AG04449 (cell line): ENCODE measurements around the gene DDT.
"Not testable (repeated sequence)": the region's sequence is repeated elsewhere in the genome, so short reads cannot be mapped to it uniquely, and the experiment has no call there.

Source experiments
- CTCF ChIA-PET: fragments of 350-600 bp; formaldehyde crosslinking; extraction: SDS; loops from one replicate; lab custom pipeline; 2021; ENCODE audit warnings: antibody characterized with exemption; lab: Yijun Ruan, JAX
- POLR2A ChIA-PET: fragments of 400-600, 350-600 bp; formaldehyde crosslinking; extraction: SDS; loops from one replicate; lab custom pipeline; 2020; ENCODE audit warnings: antibody characterized with exemption, inconsistent platforms; lab: Yijun Ruan, JAX
- DNase-seq: peaks from one replicate; pipeline ENCODE4 v3.0.0-alpha.2; 2010; ENCODE audit warnings: low read depth, low spot score
- H3K4me3 ChIP-seq: 2 replicates; pipeline ENCODE4 v1.5.1; 2011; ENCODE audit warnings: low read depth, mild to moderate bottlenecking, control low read depth, low read length
- TF ChIP-seq, protein P1 (sequence below): IDR thresholded peaks from one replicate; pipeline ENCODE4 v1.5.1; 2011; ENCODE audit warnings: mild to moderate bottlenecking, moderate library complexity, low read length, control low read depth, inconsistent platforms; ENCODE audit not compliant: insufficient read depth; ENCODE audit errors: missing control alignments

Gene DDT

DNA sequence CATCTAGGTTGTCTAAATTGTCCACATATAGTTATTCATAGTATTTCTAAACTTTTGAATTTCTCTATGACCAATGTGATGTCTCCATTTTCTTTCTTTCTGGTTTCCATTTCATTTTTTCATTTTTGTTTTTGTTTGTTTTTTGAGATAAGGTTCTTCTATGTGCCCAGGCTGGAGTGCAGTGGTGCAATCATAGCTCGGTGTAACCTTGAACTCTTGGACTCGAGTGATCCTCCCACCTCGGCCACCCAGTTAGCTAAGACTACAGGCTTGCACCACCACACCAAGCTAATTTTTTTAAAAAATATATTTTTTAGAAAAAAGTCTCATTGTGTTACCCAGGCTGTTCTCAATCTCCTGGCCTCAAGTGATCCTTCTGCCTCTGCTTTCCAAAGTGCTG is 22.9 kb upstream of the DDT start:
- ChIA-PET CTCF (no interaction called here), POLR2A (no interaction called here)
- no peak overlapping the region for H3K4me3 ChIP-seq
- DNase-seq, result no peak
- TF ChIP-seq, protein P1, sequence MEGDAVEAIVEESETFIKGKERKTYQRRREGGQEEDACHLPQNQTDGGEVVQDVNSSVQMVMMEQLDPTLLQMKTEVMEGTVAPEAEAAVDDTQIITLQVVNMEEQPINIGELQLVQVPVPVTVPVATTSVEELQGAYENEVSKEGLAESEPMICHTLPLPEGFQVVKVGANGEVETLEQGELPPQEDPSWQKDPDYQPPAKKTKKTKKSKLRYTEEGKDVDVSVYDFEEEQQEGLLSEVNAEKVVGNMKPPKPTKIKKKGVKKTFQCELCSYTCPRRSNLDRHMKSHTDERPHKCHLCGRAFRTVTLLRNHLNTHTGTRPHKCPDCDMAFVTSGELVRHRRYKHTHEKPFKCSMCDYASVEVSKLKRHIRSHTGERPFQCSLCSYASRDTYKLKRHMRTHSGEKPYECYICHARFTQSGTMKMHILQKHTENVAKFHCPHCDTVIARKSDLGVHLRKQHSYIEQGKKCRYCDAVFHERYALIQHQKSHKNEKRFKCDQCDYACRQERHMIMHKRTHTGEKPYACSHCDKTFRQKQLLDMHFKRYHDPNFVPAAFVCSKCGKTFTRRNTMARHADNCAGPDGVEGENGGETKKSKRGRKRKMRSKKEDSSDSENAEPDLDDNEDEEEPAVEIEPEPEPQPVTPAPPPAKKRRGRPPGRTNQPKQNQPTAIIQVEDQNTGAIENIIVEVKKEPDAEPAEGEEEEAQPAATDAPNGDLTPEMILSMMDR, result no peak

DNA sequence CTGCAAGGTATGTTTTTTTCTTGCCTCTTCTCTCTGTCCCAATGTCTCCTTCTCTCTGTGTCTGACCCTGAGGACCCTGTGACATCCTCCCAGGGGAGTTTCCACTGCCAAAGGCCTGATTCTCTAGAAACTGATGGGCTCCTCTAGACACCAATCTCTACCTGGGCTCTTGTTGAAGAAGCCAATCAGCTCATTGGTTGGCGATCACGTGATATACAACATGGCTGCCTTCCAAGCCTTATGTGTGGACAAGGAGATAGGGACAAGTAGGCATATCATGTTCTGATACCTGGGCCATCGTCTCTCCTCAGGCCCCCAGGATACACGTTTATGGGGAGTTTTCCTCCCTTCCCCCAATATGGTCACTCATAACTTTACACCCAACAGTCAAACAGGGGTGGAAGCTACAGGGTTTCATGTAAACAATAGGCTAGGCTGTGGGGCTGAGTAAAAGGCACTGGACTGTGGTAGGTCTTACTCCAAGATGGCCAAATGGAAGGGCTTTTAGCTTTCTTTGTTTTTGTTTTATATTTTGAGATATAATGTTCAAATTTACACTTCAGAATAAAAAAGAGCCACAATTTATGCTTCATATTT is 19.4 kb upstream of the DDT start:
- CTCF ChIA-PET, result interaction anchor here (0.9 kb wide), 1 partner anchor 254 kb away, joined by 3 read pairs; no protein-coding TSS in a partner anchor
- DNase-seq, POLR2A ChIA-PET, H3K4me3 ChIP-seq: not testable (repeated sequence)

DNA sequence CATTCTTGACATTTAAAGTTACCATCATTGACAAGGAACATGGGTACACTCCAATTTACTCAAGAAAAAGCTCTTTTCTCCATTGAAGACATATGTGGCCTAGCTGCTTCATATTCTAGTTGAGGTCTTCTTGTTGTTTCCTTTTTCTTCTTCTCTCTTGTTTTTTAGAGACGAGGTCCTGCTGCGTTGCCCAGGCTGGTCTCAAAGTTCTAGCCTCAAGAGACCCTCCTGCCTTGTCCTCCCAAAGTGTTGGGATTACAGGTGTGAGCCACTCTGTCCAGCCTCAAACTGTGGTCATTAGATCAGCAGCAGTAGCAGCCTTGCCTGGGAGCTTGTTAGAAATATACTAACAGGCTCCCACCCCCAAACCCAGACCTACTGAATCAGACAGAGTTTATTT is 18.8 kb upstream of the DDT start:
- POLR2A ChIA-PET, H3K4me3 ChIP-seq, DNase-seq: not testable (repeated sequence)
- CTCF ChIA-PET, result interaction anchor here (0.9 kb wide), 1 partner anchor 254 kb away, joined by 3 read pairs; no protein-coding TSS in a partner anchor

DNA sequence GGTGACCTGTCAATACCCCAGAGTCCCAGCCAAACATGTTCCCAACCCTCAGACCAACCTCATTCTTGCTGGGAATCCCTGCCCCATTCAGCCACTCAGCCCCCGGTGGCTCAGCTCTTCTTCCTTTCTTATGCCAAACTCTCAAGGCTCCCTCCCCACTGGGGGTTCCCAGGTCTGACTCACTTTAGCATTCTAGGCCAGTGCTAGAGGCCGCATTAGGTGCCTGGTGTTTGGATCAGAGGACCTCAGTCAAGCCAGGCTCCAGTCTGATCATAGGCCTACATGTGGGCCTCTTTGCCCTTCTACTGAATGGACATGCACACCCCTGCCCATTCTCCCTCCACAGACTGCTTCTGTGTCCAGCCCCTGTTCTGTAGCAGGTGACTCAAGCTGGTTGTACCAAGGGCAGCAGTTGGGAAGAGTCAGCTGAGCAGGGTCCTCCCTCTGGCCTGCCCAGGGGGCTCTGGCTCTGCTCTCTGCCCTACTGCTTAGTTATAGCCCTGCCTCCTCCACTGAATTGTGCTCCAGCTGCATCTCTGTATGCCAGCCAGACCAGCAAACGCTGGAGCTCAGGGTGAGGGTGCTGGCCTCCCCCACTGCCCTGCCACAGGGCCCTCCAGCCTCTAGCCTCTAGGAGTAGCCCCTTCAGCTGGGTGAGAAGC is 15.5 kb upstream of the DDT start:
- POLR2A ChIA-PET, H3K4me3 ChIP-seq, CTCF ChIA-PET, DNase-seq: not testable (repeated sequence)

DNA sequence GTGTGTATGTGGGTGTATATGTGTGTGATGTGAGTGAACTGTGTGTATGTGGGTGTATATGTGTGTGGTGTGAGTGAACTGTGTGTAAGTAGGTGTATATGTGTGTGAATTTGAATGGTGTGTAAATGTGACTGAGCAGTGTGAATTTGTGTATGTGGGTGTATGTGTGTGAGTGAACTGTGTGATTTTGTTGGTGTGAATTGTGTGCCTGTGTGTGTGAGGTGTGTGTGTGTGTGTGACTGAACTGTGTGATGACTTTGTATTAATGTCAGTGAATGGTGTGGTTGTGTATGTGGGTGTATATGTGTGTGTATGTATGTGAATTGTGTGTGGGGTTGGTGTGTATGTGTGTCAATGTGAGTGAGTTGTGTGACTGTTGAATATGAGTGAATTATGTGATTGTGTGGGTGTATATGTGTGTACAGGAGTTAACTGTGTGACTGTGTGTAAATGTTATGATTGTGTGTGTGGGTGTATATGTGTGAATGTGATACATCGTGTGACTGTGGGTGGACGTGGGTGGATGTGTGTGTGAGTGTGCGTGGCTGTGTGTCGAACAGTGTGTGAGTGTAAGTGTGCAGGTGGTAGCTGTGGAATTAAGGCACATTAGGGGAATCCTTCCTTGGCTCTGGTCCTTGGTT is 12.4 kb upstream of the DDT start:
- H3K4me3 ChIP-seq, POLR2A ChIA-PET, CTCF ChIA-PET, DNase-seq: not testable (repeated sequence)

DNA sequence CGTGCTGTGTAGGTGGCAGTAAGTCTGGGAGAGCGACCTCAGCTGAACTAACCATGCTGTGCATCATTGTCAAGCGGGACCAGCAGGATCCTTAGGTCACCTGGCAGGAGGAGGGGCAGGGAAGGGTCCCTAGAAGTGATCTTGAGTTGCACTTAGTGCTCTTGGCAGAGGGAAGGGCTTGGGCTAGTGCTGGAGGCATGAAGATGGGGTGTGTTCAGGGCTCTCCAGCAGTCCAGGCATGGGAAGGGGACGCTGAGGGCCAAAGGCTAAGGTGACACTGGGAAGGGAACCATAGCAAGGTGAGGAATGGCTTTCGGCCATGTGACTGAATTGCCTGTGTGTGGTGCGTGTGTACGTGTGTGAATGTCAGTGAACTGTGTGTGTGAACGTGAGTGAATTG is 11.8 kb upstream of the DDT start:
- CTCF ChIA-PET, H3K4me3 ChIP-seq, POLR2A ChIA-PET, DNase-seq: not testable (repeated sequence)

DNA sequence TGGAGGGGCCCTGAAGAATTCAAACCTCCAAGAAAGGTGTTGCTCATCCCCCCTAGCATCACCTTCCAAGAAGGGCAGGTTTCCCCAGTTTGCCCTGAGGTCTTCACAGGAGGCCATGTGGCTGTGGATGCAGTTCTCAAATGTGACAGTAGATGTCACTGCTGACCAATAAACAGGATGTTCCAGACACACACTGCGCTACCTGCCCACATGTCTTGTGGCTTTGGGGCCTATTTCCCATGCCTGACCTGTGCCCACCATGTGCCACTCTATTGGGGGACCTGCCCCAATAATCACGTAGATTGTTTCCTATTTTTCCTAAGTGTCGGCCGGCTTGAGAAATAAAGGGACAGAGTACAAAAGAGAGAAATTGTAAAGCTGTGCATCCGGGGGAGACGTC is 10.2 kb upstream of the DDT start:
- H3K4me3 ChIP-seq, result no peak overlapping the region
- ChIA-PET CTCF (interaction anchor here (0.6 to 0.7 kb wide), 5 partner anchors 173 to 195 kb away, joined by 3 to 6 read pairs (median 3); no protein-coding TSS in a partner anchor), POLR2A (no interaction called here)
- TF ChIP-seq, protein P1, result peak; percentile 69
- no peak for DNase-seq

DNA sequence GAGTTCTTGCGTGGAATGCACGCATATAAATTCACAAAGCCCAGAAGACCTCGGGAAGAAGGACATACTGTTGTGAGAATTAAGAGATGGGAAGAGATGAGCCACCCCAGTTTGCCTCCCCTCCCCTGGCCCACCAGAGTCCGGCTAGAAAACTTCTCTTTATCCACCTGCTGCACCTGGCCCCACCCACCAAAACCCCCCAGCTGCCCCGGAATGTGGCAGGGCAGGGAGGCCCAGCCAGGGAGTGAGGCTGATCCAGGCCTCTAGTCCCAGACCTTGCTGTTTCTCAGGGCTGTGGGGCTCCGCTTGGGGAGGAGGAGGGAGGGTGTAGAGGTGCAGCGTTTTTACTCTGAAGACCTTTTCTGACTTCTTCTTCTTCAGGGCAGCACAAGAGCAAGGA is 6.3 kb upstream of the DDT start:
- DNase-seq, H3K4me3 ChIP-seq, CTCF ChIA-PET, POLR2A ChIA-PET: not testable (repeated sequence)

DNA sequence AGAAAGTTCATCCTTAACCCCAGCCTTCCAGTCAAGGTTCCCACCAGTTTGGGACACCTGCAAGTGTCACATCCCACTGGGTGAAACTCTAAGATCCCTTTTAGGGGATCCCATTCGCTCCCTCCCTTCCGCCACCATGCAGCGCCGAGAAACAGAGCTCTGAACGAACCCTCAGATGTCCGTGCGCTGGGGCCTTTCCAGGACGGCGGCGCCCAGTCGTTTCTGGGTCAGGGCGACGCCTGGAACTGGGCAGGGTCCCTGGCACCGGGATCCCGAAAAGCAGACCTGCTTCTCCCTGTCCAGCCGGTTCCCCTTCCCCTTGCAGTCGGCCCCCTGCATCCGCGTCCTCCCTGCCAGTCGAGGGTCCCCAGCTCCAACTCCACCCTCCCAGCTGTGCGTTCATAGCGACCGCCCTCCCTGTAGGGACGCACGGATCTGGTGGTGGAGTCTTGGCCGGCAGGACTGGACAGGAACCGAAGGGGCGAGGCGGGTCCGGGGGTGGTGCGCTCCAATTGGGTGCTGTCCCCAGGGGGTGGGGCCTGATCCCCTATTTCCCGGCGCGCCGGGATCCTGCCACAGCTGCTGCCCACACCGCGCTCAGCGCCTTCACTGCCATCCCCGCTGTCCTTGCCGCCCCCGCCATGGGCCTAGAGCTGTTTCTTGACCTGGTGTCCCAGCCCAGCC is 5.5 kb upstream of the DDT start, which contains the start of gene GSTT2:
TSS of gene GSTT2 (plus strand) at position 578 of the 684 bp plus-strand sequence.
- POLR2A ChIA-PET, DNase-seq, CTCF ChIA-PET, H3K4me3 ChIP-seq: not testable (repeated sequence)

DNA sequence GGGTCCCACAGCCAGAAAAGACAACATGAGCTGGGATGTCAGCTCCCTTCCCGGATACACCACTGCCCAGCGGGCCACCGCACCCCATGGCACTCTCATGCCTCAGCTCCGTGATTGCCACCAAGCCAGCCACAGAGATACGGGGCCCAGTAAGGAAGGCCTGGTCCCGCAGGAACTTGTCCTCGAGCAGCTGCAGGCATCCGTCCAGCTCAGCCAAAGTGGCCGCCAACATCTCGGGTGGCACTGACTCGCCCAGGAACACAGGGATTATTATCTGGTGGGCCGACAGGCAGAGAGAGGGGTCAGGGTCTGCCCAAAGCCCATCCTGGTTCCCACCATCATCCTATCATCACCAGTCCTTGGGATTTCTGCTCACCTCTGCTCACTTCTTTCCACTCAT is 3.1 kb upstream of the DDT start:
- H3K4me3 ChIP-seq, POLR2A ChIA-PET, CTCF ChIA-PET, DNase-seq: not testable (repeated sequence)

DNA sequence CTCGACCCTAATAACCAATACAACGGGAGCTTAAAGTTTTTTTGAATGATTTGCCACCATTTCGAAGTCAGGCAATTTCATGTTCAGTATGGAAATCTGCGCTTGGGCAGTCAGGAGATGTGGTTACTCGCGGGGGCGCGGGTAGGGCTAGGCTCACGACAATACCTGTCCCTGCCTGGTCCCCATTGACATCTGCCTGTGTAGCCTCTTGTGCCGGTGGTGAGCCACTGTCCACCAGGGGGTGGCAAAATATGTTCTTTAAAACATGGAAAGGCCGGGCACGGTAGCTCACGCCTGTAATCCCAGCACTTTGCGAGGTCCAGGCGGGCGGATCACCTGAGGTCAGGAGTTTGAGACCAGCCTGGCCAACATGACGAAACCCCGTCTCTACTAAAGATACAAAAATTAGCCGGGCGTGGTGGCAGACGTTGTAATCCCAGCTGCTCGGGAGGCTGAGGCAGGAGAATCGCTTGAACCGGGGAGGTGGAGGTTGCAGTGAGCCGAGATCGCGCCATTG is 653 bp upstream of the DDT start:
- DNase-seq, H3K4me3 ChIP-seq, CTCF ChIA-PET, POLR2A ChIA-PET: not testable (repeated sequence)

DNA sequence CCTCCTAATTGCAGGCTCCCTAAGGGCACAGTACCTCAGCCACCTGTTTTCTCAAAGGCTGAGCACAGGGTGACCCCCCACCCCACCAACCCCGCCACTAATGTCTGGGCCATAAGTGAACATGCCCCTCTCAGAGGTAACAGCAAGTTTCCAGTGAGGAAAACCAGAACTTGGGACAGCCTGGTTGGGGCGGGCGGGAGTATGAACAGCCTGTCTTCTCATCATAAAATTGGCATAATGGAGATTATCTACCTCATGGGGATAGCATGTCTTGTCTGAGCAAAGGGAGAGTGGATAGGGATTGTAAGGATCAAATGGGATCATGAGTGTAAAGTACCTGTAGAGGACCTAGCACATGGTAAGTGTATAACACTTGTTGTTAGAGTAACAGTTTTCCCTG is 2.3 kb downstream of the DDT start:
- POLR2A ChIA-PET, H3K4me3 ChIP-seq, DNase-seq, CTCF ChIA-PET: not testable (repeated sequence)
